Colonic mucosa (tissue), 4 donors: ENCODE data around the gene SH3BP1. TPM values are rescaled to one million over a fixed set of nuclear protein-coding genes. Genes with fewer than 3 reads are reported as not detected.
"Not testable (repeated sequence)": the region's sequence is repeated elsewhere in the genome, so short reads cannot be mapped to it uniquely, and the experiment has no call there.

ENCODE experiments used
- DNase-seq: peaks from one replicate; pipeline ENCODE4 v3.0.0-alpha.2; 2020
- H3K27ac ChIP-seq: fragments of 200-600 bp; one replicate; pipeline ENCODE4 v1.8.0; 2021
- H3K27me3 ChIP-seq: fragments of 200-600 bp; one replicate; pipeline ENCODE4 v1.8.0; 2021
- H3K36me3 ChIP-seq: fragments of 200-600 bp; one replicate; pipeline ENCODE4 v1.8.0; 2021
- H3K4me1 ChIP-seq: fragments of 200-600 bp; one replicate; pipeline ENCODE4 v1.8.0; 2021; ENCODE audit warnings: mild to moderate bottlenecking
- H3K4me3 ChIP-seq: fragments of 200-600 bp; one replicate; pipeline ENCODE4 v1.8.0; 2021
- H3K9ac ChIP-seq, 2 donors: one replicate each; pipeline ENCODE4 v1.7.0; 2013; ENCODE audit warnings: control low read depth in 2 of 2, low read depth in 2 of 2, low read length in 2 of 2
- H3K9me3 ChIP-seq: fragments of 200-600 bp; one replicate; pipeline ENCODE4 v1.8.0; 2021
- CTCF ChIP-seq: fragments of 200-600 bp; IDR thresholded peaks from one replicate; pipeline ENCODE4 v1.8.0; 2022; ENCODE audit warnings: antibody characterized with exemption, mild to moderate bottlenecking
- intact Hi-C: fragments of 100-400 bp; cut with DNase I; formaldehyde crosslinking; loops from one replicate; pipeline ENCODE4 v1.14.1; 2022
- total RNA-seq, 2 donors: library from RNA; stranded (reverse); fragmentation: NEBNext Ultra II Directional in 1 of 2; extraction: Animal tissue kit (Norgen Biotek cat#: 25700) in 1 of 2; gene quantifications; one replicate each; pipeline ENCODE4 v1.2.1, GENCODE V29; 2021
- donor health status: healthy.
- donor health status: DM: no; HTN: no; CAD: no.
- donor health status: DM: no; HTN: no; CAD: no.

The SH3BP1 gene
- total RNA-seq, 2 donors from 2014 or later: 91.8 to 125 TPM

GRCh38 chr22:37607935-37608476, 31.5 kb upstream of the SH3BP1 start:
- no peaks in the 10 kb centered on the region for H3K9me3 ChIP-seq
- no peaks in the 10 kb centered on the region for H3K36me3 ChIP-seq
- H3K4me3 ChIP-seq: peak overlapping the region; percentile 90
- H3K27ac ChIP-seq: peak overlapping the region; percentile 94
- TF ChIP-seq CTCF: no peak
- DNase-seq: no peak
- peak overlapping the region; percentile 76 to 95 for H3K9ac ChIP-seq
- peaks cover 7% of the 10 kb centered on the region for H3K4me1 ChIP-seq
- no peaks in the 10 kb centered on the region for H3K27me3 ChIP-seq
- intact Hi-C loops: no loop called here

- TF ChIP-seq CTCF: no peak
- DNase-seq: peak; percentile 95
- H3K27ac ChIP-seq: peak within 1 kb of the TSS; percentile 94
- H3K9me3 ChIP-seq: no peaks in the 10 kb centered on the region
- no peaks in the 10 kb centered on the region for H3K36me3 ChIP-seq
- H3K27me3 ChIP-seq: no peaks in the 10 kb centered on the region
- H3K4me1 ChIP-seq: peaks cover 7% of the 10 kb centered on the region
- peak within 1 kb of the TSS; percentile 86 to 95 for H3K9ac ChIP-seq
- H3K4me3 ChIP-seq: peak within 1 kb of the TSS; percentile 90
- intact Hi-C loops: no loop called here
These were observed 30.8 kb upstream of the SH3BP1 start, which contains the start of gene GGA1 for GRCh38 chr22:37608477-37609239. Gene GGA1 (plus strand): TSS chr22:37608834. CDS start chr22:37608861, 27 bp downstream.

DNA sequence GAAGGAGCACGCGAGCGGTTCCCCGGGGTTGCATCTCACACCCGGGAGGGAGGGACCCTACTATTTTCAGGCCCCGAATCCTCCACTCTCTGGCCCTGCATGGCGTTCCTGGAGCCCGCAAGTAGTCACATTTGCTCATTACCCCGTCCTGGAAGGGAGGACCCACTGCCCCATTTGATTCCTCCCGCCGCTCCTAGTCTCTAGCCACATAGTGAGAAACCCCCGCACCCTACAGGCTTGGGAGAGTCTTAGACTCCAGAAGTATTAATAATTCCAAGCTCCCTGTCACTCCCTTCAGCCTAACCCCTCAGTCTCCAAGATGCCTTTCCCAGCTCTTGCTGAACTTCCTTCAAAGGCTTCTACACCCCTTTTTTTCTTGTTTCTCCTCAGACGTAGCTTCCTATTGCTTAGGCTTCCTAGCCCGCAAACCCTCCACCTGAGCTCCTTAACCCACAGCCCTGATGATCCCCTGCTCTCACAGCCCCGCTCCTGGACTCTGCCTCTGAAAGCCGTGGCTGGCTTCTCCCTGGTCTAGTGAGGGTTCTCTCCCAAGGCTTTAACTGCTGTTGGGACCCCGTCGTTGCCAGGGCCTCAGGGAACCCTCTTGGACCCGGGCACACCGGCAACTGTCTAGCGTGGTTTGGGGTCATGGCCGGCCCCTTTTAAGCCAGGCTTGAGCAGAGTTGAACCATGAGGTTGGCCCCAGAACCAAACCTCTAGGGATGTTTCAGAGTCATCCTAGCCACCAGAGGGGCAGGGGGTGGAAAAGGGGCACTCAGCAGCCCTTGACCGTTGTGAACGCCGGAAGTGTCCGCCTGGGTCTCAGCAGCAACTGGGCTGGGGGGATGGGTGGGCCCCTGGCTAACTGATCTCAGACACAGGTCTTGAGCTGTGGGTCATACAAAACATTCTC, 30.0 kb upstream of the SH3BP1 start:
- intact Hi-C loops: no loop called here

DNA sequence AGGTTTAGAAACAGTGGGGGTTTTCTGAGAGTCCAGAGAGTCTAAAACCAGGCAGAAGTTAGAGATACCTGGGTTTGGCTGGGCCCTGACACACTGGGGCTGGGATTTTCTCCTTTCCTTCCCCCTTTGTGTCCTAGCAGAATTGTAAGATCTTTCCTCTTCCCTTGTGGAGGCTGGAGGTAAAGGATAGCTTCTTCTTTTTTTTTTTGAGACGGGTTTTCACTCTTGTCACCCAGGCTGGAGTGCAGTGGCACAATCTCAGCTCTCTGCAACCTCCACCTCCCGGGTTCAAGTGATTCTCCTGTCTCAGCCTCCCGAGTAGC, 29.4 kb upstream of the SH3BP1 start:
- H3K4me1 ChIP-seq, H3K36me3 ChIP-seq, intact Hi-C loops, H3K27me3 ChIP-seq, DNase-seq, H3K9me3 ChIP-seq: not testable (repeated sequence)
- Histone ChIP-seq H3K4me3 (peak overlapping the region; percentile 90), H3K9ac (peak overlapping the region; percentile 86 to 95), H3K27ac (peak overlapping the region; percentile 94)

More for the DNA sequence above, 30.0 kb upstream of the SH3BP1 start:
- Histone ChIP-seq H3K36me3 (no peaks in the 10 kb centered on the region), H3K9me3 (no peaks in the 10 kb centered on the region), H3K4me1 (peaks cover 7% of the 10 kb centered on the region), H3K27ac (peak overlapping the region; percentile 94), H3K9ac (peak overlapping the region; percentile 86 to 95), H3K4me3 (peak overlapping the region; percentile 90), H3K27me3 (no peaks in the 10 kb centered on the region)
- DNase-seq: no peak
- TF ChIP-seq CTCF: no peak

DNA sequence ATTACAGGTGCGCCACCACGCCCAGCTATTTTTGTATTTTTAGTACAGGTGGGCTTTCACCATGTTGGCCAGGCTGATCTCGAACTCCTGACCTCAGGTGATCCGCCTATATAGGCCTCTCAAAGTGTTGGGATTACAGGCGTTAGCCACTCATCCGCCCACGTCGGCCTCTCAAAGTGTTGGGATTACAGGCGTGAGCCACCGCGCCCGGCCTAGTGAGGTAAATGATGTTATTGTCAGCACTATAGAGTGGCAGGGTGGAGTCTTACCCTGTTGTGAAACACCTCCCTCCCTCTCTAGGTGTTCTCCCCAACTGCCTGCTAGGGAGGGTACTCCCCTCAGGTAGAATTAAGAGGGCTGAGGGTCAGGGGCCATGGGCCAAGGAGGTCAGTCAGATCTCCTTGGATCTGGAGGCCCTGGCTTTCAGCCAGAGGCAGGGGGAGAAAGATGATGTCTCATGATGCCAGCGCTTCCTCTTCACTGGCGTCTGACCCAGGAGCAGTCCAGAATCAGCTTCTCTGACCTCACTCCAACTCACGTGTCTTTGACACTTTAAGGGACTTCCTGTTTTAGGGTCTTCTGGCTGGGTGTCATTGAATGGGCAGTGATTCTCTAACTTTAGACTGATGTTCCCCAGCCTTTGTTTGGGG, 28.9 kb upstream of the SH3BP1 start:
- Histone ChIP-seq H3K27ac (peak overlapping the region; percentile 94), H3K4me3 (peak overlapping the region; percentile 90)

More for the DNA sequence above, 28.9 kb upstream of the SH3BP1 start:
- H3K9me3 ChIP-seq: no peaks in the 10 kb centered on the region
- TF ChIP-seq CTCF: no peak
- no peaks in the 10 kb centered on the region for H3K36me3 ChIP-seq
- no peaks in the 10 kb centered on the region for H3K27me3 ChIP-seq
- peak overlapping the region in 1 of 2 donors; percentile 51 for H3K9ac ChIP-seq
- DNase-seq: peak; percentile 80
- intact Hi-C loops: no loop called here
- peaks cover 7% of the 10 kb centered on the region for H3K4me1 ChIP-seq
